WI38 (cell line): ENCODE measurements around the gene LRRC63.
"Not testable (repeated sequence)": the region's sequence is repeated elsewhere in the genome, so short reads cannot be mapped to it uniquely, and the experiment has no call there.

Experiments used
- H3K4me3 ChIP-seq: 2 replicates; pipeline ENCODE4 v1.5.1; 2011; ENCODE audit warnings: low read depth, mild to moderate bottlenecking, control low read depth, low read length
- TF ChIP-seq, protein P1 (sequence below): IDR thresholded peaks from 2 replicates; pipeline ENCODE4 v1.5.1; 2012; ENCODE audit warnings: low read depth, mild to moderate bottlenecking, control low read depth, low read length

The LRRC63 gene, protein sequence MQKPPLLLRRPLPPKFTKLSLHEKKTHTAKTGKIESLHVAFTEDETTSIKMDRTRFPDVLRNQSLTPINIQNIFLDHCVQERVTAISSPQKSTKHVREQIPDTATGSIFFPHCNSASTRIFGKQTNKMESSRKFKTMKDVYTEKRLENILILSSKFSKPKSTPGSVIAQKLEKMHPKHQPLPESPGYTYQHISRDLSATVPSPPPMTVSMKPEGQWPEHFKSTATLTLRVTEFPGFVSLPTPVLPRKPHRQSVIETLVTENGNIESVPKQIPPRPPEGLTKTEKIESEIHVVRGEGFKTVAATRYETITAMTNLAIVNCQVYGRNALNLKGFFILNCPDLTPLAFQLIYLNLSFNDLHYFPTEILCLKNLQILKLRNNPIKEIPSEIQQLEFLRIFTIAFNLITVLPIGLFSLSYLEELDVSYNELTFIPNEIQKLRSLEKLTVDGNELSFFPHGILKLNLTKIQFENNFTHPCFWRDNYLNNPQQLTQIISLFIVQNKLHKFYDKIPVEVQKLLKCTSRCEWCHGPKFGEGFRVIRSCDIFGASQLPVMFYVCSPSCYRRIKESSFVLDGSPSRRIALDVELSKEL

DNA sequence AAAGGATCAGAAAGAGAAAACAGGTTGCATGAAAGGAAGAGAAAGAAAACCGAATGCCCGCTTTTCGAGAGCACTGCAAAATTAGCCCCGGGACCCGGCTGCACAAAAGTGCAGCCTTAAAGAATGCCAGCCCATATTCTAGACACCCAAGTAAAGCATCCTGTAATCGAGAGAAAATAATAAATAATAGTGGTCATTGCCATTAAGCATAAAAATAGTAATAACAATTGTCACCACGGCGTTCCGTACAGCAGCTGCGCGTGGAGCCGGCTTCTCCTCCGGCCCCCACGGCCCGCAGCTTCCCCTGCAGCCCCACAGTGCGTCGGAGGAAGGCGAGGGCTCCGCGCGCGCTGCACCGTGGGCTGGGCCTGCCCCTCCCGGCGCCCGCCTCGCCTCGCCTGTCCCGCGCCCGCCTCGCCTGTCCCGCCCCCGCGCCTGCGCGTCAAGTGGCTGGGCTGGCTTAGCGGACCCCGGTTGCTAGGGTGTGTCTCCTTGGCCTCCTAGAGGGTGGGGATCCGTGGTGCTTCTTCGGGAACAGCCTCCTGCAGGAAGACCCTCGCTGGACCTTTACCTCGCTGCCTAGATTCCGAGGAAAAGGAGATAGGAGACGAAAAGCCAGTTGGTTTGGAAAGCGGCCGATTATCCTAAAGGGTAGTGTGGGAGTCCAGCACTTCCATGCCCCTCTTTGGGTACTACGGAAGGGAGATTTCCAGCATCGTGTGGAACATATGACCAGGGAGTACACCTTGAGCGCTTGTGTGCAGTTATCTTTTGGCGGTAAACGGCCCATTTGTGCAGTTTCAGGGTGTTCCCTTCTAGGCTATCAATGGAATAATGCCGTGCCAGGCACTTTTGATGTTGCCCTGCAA lies at the start of gene LRRC63:
TSS of gene LRRC63 (plus strand) at position 446 of the 869 bp plus-strand sequence. CDS start 1,107 bp downstream, outside the sequence.
- peak within 1 kb of the TSS; percentile 46 for H3K4me3 ChIP-seq

GRCh38 chr13:46162741-46163140 lies 49.0 kb upstream of the LRRC63 start:
- H3K4me3 ChIP-seq: not testable (repeated sequence)

More for the DNA sequence above, at the start of gene LRRC63:
- TF ChIP-seq, protein P1, sequence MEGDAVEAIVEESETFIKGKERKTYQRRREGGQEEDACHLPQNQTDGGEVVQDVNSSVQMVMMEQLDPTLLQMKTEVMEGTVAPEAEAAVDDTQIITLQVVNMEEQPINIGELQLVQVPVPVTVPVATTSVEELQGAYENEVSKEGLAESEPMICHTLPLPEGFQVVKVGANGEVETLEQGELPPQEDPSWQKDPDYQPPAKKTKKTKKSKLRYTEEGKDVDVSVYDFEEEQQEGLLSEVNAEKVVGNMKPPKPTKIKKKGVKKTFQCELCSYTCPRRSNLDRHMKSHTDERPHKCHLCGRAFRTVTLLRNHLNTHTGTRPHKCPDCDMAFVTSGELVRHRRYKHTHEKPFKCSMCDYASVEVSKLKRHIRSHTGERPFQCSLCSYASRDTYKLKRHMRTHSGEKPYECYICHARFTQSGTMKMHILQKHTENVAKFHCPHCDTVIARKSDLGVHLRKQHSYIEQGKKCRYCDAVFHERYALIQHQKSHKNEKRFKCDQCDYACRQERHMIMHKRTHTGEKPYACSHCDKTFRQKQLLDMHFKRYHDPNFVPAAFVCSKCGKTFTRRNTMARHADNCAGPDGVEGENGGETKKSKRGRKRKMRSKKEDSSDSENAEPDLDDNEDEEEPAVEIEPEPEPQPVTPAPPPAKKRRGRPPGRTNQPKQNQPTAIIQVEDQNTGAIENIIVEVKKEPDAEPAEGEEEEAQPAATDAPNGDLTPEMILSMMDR: no peak

DNA sequence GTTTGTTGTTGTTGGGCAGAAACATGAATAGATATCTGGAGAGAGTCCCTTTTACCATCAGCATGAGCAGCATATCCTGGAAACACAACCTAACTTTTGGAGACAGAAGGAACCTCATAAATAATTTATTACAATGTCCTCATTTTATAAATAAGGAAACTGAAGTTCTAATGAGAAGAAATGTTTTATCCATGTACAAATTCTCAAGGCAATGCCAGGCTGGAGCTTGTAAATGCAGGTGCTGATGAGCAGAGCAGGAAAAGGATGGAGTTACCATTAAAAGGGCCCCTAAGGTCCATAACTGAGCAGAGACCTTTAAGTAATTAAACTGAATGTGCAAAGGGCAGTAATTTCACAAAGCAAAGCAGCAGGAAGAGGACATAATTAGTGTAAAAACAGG lies 47.1 kb upstream of the LRRC63 start:
- TF ChIP-seq, protein P1: no peak

GRCh38 chr13:46165485-46166223 lies 46.1 kb upstream of the LRRC63 start:
- TF ChIP-seq, protein P1: no peak
- H3K4me3 ChIP-seq: no peak overlapping the region

More for the DNA sequence above, 47.1 kb upstream of the LRRC63 start:
- H3K4me3 ChIP-seq: no peak overlapping the region

- H3K4me3 ChIP-seq: no peak overlapping the region
- TF ChIP-seq, protein P1: no peak
These were observed 45.5 kb upstream of the LRRC63 start for GRCh38 chr13:46166224-46166584.

DNA sequence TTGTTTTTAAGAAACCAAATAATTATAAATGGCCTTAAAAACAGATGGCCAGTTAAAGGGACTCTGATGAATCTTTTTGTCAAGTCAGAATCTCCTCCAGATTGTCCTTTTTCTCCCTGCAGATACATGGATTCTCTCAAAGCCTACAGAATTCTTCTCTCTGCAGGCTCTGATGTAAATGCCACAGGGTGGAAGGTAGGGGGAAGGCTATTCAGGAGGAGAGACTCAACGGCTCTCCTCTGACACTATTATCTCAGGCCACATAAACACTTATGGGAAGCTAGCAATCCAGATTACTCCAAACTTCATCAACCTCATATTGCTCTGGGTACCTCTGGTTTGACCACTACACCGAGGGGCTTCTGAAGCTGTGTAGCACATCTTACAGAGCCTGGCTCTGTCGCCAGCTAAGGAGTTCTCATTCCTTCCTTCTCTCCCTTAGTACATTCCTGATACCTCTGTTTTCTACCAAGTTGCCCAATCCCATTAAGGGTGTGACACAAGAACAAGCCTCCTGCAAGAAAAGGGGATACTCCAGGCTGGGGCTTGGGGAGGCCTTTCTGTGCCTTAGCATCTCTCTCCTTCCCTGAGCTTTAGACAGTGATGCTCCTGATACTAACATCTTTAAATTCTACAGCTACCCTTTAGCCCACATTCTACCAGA lies 44.6 kb upstream of the LRRC63 start:
- no peak overlapping the region for H3K4me3 ChIP-seq
- TF ChIP-seq, protein P1: no peak

- TF ChIP-seq, protein P1: no peak
- H3K4me3 ChIP-seq: no peak overlapping the region
These were observed 43.4 kb upstream of the LRRC63 start for GRCh38 chr13:46168341-46168740.
